ENCODE measurements around the gene RELN. TPM values are rescaled to one million over a fixed set of nuclear protein-coding genes. Genes with fewer than 3 reads are reported as not detected.

RELN gene
- total and polyA plus RNA-seq, 2 donors (not counting 1 experiment from before 2014, with no cell fraction given): 0.33 to 31.8 TPM

- DNase-seq (ENCODE audit: low read depth in 2 of 2): peak in 1 of 2 donors; percentile 1
- Histone ChIP-seq H3K4me1 (ENCODE audit: control insufficient read depth, extremely low read depth, insufficient read depth, low read length) (no peaks in the 10 kb centered on the region), H3K36me3 (ENCODE audit: control insufficient read depth, insufficient read depth, low read length) (no peaks in the 10 kb centered on the region), H4K20me1 (ENCODE audit: control insufficient read depth, extremely low read depth, insufficient read depth, low read length) (no peaks in the 10 kb centered on the region), H3K27me3 (ENCODE audit: control insufficient read depth, insufficient read depth, low read length) (no peaks in the 10 kb centered on the region), H3K79me2 (ENCODE audit: control insufficient read depth, insufficient read depth, low read length) (no peaks in the 10 kb centered on the region), H3K9ac (ENCODE audit: insufficient read depth, low read length) (no peak overlapping the region), H3K27ac (ENCODE audit: insufficient read depth, low read length) (no peak overlapping the region), H2AFZ (ENCODE audit: low read length) (no peak overlapping the region), H3K4me3 (replicated peaks in 1 of 4; ENCODE audit: control extremely low read depth in 1 of 4, insufficient read depth in 1 of 4, low read depth in 3 of 4, low read length in 4 of 4) (no peak overlapping the region), H3K9me3 (ENCODE audit: control insufficient read depth, insufficient read depth, low read depth, low read length) (no peaks in the 10 kb centered on the region), H3K4me2 (ENCODE audit: extremely low read depth, insufficient read depth, low read length) (no peak overlapping the region)
- TF ChIP-seq CTCF (conservative IDR thresholded peaks at IDR 0.05 in 1 of 2, IDR thresholded peaks at IDR 0.05 in 1 of 2; ENCODE audit: low read depth in 1 of 2, low read length in 2 of 2) (no peak), EZH2 (IDR thresholded peaks at IDR 0.05; ENCODE audit: low read length, missing control alignments) (no peak)
These were observed 45.1 kb downstream of the RELN start for GRCh38 chr7:103944230-103944900.

GRCh38 chr7:103941976-103942375 lies 47.5 kb downstream of the RELN start:
- H3K4me3 ChIP-seq (replicated peaks in 1 of 4; ENCODE audit: control extremely low read depth in 1 of 4, insufficient read depth in 1 of 4, low read depth in 3 of 4, low read length in 4 of 4): no peak overlapping the region
- H3K27me3 ChIP-seq (ENCODE audit: control insufficient read depth, insufficient read depth, low read length): no peaks in the 10 kb centered on the region
- DNase-seq (ENCODE audit: low read depth in 2 of 2): no peak
- H3K27ac ChIP-seq (ENCODE audit: insufficient read depth, low read length): no peak overlapping the region
- no peaks in the 10 kb centered on the region for H4K20me1 ChIP-seq (ENCODE audit: control insufficient read depth, extremely low read depth, insufficient read depth, low read length)
- H3K9me3 ChIP-seq (ENCODE audit: control insufficient read depth, insufficient read depth, low read depth, low read length): no peaks in the 10 kb centered on the region
- no peak overlapping the region for H2AFZ ChIP-seq (ENCODE audit: low read length)
- no peaks in the 10 kb centered on the region for H3K36me3 ChIP-seq (ENCODE audit: control insufficient read depth, insufficient read depth, low read length)
- TF ChIP-seq CTCF (conservative IDR thresholded peaks at IDR 0.05 in 1 of 2, IDR thresholded peaks at IDR 0.05 in 1 of 2; ENCODE audit: low read depth in 1 of 2, low read length in 2 of 2): no peak
- TF ChIP-seq EZH2 (IDR thresholded peaks at IDR 0.05; ENCODE audit: low read length, missing control alignments): no peak
- H3K9ac ChIP-seq (ENCODE audit: insufficient read depth, low read length): no peak overlapping the region
- H3K79me2 ChIP-seq (ENCODE audit: control insufficient read depth, insufficient read depth, low read length): no peaks in the 10 kb centered on the region
- H3K4me2 ChIP-seq (ENCODE audit: extremely low read depth, insufficient read depth, low read length): no peak overlapping the region
- no peaks in the 10 kb centered on the region for H3K4me1 ChIP-seq (ENCODE audit: control insufficient read depth, extremely low read depth, insufficient read depth, low read length)

- Histone ChIP-seq H4K20me1 (ENCODE audit: control insufficient read depth, extremely low read depth, insufficient read depth, low read length) (no peaks in the 10 kb centered on the region), H3K9me3 (ENCODE audit: control insufficient read depth, insufficient read depth, low read depth, low read length) (no peaks in the 10 kb centered on the region), H2AFZ (ENCODE audit: low read length) (no peak overlapping the region), H3K9ac (ENCODE audit: insufficient read depth, low read length) (no peak overlapping the region), H3K27ac (ENCODE audit: insufficient read depth, low read length) (no peak overlapping the region), H3K4me3 (replicated peaks in 1 of 4; ENCODE audit: control extremely low read depth in 1 of 4, insufficient read depth in 1 of 4, low read depth in 3 of 4, low read length in 4 of 4) (no peak overlapping the region), H3K4me2 (ENCODE audit: extremely low read depth, insufficient read depth, low read length) (no peak overlapping the region), H3K79me2 (ENCODE audit: control insufficient read depth, insufficient read depth, low read length) (no peaks in the 10 kb centered on the region), H3K27me3 (ENCODE audit: control insufficient read depth, insufficient read depth, low read length) (no peaks in the 10 kb centered on the region), H3K4me1 (ENCODE audit: control insufficient read depth, extremely low read depth, insufficient read depth, low read length) (no peaks in the 10 kb centered on the region), H3K36me3 (ENCODE audit: control insufficient read depth, insufficient read depth, low read length) (no peaks in the 10 kb centered on the region)
- no peak for DNase-seq (ENCODE audit: low read depth in 2 of 2)
- TF ChIP-seq EZH2 (IDR thresholded peaks at IDR 0.05; ENCODE audit: low read length, missing control alignments) (no peak), CTCF (conservative IDR thresholded peaks at IDR 0.05 in 1 of 2, IDR thresholded peaks at IDR 0.05 in 1 of 2; ENCODE audit: low read depth in 1 of 2, low read length in 2 of 2) (no peak)
These were observed 48.8 kb downstream of the RELN start for GRCh38 chr7:103940382-103941268.

Measured in fibroblast of lung (primary cell).